GM19238 (cell line): ENCODE measurements around the gene SYNGR1.

Experiments
- DNase-seq: peaks from one replicate; pipeline ENCODE4 v3.0.0; 2011; ENCODE audit warnings: low spot score; ENCODE audit not compliant: insufficient read length

The SYNGR1 gene

DNA sequence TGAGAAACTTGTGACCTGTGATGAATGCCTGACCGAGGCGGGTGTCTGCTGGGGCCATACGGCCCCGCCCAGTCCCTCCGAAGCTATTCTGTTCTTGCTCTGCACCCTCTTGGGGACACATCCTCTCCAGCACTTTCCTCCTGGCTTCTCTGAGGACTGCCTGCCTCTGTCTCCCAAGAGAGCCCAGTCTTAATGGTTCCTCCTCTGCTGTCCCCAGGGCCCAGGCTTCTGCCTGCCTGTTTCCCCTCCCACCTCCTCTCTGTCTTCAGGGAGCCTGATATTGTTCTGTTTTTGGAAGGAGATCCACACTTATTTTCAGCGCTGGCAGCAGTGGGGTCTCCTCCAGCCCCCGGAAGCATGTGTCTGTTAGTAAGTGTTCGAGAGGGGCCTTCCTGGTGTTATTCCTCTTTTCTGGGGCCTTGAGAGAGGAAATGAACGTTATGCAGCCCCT lies 18.7 kb downstream of the SYNGR1 start:
- DNase-seq, result no peak

DNA sequence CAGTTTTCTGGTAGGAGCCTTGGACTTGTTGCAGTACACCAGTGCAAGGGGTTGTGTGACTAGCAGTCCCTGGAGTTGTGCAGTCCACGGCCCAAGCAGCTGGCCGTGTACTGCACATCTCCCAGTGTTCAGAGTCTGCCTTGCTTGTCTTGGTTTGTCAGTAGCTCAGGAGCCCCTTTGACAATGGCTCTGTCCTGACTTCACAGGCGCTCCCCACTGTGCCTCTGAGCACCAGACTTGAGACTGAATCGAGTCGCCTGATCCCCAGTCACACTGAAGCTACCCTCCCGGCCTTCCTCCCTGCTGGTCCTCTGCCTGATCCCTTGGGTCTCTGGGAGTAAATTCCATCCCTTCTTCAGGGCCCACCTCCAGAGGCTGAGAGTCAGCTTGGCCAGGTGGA lies 19.4 kb downstream of the SYNGR1 start:
- DNase-seq, result no peak

DNA sequence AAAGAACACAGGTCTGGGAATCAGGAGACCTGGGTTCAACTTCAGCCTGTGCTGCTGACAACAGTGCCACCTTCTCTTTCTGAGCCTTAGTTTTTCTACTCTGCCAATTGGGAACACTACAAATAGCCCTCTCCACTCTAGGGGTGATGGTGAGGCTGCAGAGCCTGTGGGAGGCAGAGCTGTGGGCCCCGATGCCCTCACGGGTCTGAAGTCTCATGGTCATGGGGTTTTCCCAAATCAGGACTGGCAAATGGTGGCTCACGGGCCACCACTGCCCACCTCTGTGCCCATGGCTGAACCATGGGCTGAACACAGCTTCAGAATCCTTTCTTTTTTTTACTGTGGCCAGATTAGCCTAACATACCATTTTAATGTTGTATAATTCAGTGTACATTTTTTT lies 19.8 kb downstream of the SYNGR1 start:
- DNase-seq, result no peak

GRCh38 chr22:39371732-39372131 lies 21.9 kb downstream of the SYNGR1 start:
- DNase-seq, result no peak

DNA sequence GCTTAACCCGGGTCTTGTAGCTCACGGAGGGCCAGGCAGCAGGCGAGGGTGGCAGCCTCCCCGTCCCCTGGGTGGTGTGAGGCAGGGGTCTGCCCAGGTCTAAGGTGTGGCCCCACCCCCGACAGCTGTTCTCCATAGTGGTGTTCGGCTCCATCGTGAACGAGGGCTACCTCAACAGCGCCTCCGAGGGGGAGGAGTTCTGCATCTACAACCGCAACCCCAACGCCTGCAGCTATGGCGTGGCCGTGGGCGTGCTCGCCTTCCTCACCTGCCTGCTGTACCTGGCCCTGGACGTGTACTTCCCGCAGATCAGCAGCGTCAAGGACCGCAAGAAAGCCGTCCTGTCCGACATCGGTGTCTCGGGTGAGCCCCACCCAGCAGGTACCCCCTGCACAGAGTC lies 24.4 kb downstream of the SYNGR1 start:
- no peak for DNase-seq

DNA sequence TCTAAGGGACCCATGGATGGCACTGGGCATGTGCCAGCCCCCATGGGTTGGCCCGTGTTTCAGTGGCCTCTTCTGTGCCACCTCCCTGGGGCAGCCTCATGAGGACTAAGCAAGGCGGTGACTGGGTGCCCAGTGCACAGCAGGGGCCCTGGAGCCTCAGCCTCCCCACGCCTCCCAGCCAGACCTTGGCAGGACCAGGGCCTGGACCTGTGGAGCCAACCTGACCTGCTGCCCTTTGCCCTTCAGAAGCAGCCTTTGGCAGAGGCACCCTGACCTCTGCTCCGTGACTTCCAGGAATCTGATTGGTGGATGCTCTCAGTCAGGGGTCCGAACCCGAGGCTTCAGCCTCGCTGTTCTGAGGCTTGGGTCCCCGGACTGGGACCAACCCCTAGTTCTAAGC lies 25.0 kb downstream of the SYNGR1 start:
- no peak for DNase-seq

DNA sequence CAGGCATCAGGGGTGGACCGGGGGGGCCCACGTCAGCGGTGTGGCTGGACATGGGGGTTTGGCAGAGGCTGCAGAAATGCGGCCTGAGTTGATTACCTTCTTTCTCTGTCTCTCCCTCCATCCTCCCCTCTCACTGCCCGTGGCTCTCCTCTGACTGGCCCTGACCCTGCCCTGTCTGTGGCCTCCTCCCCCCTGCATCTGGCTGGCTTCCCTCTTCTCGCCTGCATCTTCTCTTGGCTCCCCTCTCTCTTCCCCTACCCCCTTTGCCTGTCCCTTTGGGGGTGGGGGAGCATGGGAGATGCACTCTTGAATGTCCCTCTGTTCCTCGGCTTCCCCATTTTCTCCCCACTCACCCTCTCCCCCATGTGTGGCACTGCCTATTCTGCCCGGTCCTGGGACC lies 25.9 kb downstream of the SYNGR1 start:
- no peak for DNase-seq

- DNase-seq, result no peak
Measured at GRCh38 chr22:39379756-39380730, 30.3 kb downstream of the SYNGR1 start.

DNA sequence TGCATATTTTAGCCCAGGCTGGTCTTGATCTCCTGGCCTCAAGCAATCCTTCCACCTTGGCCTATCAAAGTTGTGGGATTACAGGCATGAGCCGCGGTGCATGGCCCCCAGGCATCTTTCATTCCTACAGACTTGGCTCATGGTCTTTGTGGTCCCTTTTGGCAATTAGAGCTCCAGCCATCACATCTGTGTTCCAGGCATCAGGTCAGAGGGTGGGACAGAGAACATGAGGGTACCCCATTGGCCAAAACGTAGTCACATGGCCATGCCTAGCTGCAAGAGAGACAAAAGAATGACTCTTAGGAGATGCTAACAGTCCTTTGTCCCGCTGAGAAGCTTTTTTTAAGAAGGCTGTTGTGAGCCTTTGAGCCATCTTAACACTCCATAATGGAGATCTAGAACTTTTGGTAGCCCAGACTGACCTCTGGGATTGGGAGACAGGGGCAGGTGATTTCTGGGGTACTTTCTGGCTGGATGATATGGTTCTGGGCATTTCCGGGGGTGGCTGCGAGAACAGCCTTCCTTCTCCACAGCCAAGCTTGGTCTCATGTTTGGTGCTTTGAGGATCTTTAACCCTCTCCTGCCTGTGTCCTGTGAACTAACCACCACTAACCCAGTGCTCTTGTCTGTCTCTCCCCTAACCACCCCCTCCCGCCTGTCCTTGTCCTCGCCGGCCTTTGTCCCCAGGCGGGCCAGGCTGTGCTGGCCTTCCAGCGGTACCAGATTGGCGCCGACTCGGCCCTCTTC lies 31.4 kb downstream of the SYNGR1 start:
- no peak for DNase-seq

- DNase-seq, result no peak
Measured at GRCh38 chr22:39381930-39382329, 32.1 kb downstream of the SYNGR1 start.

GRCh38 chr22:39382410-39382809 lies 32.6 kb downstream of the SYNGR1 start:
- no peak for DNase-seq

DNA sequence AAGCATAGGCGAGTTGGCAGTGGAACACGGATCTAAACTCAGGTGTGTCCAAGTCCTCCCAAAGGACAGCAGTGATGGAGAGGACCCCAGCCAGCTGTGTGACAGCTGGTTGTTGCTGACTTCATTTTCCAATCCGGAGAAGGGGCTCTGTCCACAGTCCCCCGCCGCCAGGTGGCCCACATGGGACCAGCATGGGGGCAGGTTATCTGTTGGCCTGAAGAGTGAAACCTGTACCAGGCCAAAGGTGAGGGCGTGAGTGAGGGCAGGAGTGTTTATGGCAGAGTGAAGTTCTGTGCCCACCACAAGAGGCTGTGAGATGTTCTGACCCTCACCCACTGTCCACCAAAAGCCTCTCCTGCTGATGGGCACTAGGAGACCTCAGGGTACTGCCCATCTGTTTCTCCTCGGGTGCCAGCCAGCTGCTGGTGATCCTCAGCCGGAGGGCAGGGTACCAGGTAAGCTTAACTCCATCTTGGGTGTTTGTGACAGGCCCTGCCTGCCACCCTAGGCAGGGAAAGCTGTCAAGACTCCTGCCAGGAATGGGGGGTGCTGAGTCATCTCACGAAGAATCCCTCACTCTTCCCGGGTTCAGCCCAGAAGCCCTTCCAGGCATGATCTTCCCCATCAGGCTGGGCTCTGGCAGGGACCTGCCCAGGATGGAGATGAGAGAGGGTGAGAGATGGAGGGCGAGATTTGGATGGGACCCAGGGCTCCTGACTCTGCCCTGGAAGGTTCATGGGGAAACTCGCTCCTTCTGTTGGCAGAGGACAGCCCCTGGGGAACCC lies 34.2 kb downstream of the SYNGR1 start:
- no peak for DNase-seq

GRCh38 chr22:39384750-39385480 lies 35.1 kb downstream of the SYNGR1 start:
- no peak for DNase-seq

DNA sequence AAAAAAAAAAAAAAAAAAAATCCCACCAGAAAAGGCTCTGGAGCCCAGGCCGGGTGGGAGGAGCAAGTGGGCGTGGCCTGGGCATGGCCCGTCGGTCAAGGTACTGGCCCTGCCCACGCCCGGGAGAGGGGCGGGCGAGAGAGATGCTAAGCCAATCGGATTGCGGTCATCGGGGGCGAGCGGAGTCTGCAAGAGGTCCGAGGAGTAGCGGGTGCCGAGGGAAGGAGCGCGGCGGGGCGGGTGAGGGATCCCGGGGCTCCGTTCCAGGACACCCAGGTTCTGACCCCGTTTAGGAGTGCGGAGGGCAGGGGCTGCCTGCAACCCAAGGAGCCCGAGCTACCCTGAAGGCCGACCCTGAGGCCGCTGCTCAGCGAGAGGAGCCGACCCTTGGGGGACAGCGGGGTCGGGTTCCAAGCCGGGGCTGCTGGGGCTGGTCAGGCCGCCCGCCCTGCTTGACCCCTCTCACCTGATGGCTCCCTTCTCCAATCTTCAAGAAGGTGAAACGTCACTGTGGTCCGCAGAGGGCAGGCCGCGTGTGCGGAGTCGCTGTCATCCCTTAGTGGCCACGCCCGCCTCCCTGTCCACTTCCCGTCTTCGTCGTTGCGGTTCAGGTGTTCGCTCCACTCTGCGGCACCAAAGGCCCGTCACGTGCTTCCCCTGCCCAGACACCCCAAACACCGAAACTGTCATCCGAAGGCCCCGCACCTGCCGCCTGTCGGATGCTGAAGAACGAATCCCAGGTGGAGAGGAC lies 38.6 kb downstream of the SYNGR1 start:
- DNase-seq, result peak; percentile 73

DNA sequence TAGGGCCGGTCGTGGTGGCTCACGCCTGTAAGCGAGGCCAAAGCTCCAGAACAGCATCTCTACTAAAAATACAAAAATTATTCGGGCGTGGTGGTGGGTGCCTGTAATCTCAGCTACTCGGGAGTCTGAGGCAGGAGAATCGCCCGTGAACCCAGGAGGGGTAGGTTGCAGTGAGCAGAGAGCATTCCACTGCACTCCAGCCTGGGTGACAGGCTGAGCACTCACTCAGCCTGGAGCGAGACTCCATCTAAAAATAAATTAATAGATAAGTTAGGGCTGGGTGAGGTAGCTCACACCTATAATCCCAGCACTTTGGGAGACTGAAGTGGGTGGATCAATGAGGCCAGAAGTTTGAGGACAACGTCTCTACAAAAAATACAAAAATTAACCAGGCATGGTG lies 39.6 kb downstream of the SYNGR1 start:
- no peak for DNase-seq

DNA sequence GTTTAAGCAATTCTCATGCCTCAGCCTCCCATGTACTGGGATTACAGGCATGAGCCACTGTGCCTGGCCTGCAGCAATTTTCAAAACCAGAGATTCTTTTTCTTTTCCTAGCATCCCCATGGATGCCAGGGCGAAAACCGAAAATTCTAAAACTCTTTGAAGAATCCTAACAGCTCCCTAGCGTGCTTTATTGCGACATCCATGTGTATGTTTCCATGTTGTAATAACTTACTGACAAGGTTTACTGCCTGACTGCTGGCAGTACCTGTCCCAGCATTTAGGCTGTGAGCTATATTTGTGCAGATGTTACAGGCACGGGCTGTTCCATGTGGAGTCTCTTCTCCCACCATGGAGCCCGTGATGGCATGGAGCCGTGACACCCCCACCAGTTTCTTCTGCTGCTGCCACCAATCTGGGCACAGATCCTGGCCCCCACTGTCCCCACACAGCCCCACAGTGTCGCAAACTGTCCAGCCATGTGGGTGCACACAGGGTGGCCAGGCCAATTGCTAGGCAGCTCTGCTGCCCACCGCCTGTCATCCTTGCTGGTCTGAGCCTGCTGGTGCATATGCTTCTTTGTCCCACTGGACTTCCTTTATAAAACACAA lies 42.7 kb downstream of the SYNGR1 start:
- DNase-seq, result no peak

DNA sequence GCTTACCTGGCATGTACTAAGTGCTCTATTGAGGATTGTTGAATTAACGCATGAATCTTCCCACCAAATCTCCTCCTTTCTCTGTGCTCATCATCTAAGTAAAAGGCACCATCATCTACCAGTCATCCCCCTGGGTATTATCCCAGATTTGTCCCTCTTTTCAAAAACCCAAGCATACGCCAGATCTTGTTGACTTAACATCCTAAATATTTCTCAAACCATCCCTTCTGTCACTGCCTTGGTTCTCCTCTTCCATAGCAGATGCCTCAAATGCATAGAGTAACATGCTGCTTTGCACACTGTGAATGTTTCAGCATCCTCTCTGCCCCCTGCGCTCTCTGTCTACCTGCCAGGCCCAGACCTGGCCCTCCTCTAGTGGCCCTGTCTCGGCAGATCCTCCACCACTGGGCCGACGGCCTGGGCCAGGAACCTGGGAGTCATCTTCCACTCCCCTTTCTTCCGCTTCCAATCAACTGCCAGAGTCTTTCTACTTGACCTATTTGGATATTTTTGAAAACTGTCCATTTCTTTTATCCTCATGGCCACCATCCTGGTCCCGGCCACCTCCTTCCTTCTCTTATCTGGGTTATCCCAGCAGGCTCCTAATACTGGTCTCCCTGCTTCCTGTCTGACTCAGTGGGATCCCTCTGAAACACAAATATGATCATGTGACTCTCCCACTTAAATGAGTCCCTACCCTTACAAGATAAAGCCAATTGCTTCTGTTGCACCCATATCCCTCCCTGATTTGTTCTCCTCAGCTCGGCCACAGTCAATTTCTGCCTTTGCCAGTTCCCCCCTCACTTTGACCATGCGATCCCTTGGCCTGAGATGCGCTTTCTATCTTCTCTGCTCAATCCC lies 46.4 kb downstream of the SYNGR1 start:
- no peak for DNase-seq

- no peak for DNase-seq
Measured at GRCh38 chr22:39396797-39397195, 47.0 kb downstream of the SYNGR1 start.

DNA sequence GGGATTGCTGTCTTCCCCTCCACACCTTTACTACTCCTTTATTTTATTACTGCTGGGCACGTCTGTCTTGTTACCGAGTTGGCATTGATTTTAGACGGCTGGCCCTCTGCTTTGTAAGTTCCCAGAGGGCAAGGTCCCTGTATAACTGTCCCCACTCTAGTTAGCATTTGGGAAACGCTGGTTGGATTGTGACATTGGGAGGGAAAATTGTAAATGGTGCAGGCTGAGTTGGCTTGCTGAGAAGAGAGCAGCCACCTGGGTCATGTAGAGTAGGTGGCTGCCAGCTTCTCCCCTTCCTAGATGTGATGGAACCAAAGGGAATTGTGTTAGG lies 51.5 kb downstream of the SYNGR1 start:
- DNase-seq, result no peak
